Measurements from ENCODE around the gene UBN2.

DNA sequence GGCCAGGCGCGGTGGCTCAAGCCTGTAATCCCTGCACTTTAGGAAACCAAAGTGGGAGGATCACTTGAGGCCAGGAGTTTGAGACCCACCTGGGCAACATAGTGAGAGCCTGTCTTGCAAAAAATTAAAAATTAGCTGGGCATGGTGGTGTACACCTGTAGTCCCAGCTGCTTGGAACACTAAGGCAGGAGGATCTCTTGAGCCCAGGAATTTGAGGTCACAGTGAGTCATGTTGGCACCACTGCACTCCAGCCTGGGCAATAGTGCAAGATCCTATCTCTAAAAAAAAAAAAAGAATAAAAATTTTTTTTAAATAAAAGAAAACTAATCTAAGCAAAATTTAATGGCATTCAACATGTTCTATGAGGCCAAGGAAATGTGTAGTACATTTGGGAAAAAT is 44.9 kb upstream of the UBN2 start:
- TF ChIP-seq, protein P1, sequence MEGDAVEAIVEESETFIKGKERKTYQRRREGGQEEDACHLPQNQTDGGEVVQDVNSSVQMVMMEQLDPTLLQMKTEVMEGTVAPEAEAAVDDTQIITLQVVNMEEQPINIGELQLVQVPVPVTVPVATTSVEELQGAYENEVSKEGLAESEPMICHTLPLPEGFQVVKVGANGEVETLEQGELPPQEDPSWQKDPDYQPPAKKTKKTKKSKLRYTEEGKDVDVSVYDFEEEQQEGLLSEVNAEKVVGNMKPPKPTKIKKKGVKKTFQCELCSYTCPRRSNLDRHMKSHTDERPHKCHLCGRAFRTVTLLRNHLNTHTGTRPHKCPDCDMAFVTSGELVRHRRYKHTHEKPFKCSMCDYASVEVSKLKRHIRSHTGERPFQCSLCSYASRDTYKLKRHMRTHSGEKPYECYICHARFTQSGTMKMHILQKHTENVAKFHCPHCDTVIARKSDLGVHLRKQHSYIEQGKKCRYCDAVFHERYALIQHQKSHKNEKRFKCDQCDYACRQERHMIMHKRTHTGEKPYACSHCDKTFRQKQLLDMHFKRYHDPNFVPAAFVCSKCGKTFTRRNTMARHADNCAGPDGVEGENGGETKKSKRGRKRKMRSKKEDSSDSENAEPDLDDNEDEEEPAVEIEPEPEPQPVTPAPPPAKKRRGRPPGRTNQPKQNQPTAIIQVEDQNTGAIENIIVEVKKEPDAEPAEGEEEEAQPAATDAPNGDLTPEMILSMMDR (IDR thresholded peaks at IDR 0.05; ENCODE audit: insufficient read depth, low read length): no peak
- TF ChIP-seq POLR2AphosphoS5 (IDR thresholded peaks at IDR 0.05; ENCODE audit: low read depth) (no peak), GABPA (IDR thresholded peaks at IDR 0.05; ENCODE audit: low read depth) (no peak)
- TF ChIP-seq, protein P2, sequence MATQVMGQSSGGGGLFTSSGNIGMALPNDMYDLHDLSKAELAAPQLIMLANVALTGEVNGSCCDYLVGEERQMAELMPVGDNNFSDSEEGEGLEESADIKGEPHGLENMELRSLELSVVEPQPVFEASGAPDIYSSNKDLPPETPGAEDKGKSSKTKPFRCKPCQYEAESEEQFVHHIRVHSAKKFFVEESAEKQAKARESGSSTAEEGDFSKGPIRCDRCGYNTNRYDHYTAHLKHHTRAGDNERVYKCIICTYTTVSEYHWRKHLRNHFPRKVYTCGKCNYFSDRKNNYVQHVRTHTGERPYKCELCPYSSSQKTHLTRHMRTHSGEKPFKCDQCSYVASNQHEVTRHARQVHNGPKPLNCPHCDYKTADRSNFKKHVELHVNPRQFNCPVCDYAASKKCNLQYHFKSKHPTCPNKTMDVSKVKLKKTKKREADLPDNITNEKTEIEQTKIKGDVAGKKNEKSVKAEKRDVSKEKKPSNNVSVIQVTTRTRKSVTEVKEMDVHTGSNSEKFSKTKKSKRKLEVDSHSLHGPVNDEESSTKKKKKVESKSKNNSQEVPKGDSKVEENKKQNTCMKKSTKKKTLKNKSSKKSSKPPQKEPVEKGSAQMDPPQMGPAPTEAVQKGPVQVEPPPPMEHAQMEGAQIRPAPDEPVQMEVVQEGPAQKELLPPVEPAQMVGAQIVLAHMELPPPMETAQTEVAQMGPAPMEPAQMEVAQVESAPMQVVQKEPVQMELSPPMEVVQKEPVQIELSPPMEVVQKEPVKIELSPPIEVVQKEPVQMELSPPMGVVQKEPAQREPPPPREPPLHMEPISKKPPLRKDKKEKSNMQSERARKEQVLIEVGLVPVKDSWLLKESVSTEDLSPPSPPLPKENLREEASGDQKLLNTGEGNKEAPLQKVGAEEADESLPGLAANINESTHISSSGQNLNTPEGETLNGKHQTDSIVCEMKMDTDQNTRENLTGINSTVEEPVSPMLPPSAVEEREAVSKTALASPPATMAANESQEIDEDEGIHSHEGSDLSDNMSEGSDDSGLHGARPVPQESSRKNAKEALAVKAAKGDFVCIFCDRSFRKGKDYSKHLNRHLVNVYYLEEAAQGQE (IDR thresholded peaks at IDR 0.05; ENCODE audit: insufficient replicate concordance, low read depth): no peak

Data from HL-60 (cell line).